ENCODE measurements around the gene TPRN. TPM values are rescaled to one million over a fixed set of nuclear protein-coding genes. Genes with fewer than 3 reads are reported as not detected.

Gene TPRN
- total and polyA plus RNA-seq, 2 donors (not counting 3 experiments of a cell fraction or from before 2014, with no cell fraction given), result 4.3 to 12.4 TPM

- dilution Hi-C loops (cut with MboI; ENCODE audit: extremely low pct_ligation_motif_present, low sequenced_read_pairs), result no loop called here
- TF ChIP-seq CTCF (IDR thresholded peaks at IDR 0.05; ENCODE audit: extremely low read depth in 1 of 2, insufficient read depth in 1 of 2, low read depth in 1 of 2, low read length in 2 of 2) (no peak), FOS (IDR thresholded peaks at IDR 0.05; ENCODE audit: borderline replicate concordance, insufficient read depth, low read length) (no peak), MAX (IDR thresholded peaks at IDR 0.05; ENCODE audit: insufficient read depth, insufficient read length) (no peak), GATA2 (IDR thresholded peaks at IDR 0.05; ENCODE audit: insufficient read depth, insufficient read length, low read depth, low read length) (no peak)
- POLR2A ChIA-PET, result no interaction called here
Observed at GRCh38 chr9:137193771-137194170, 6.8 kb downstream of the TPRN start.

GRCh38 chr9:137192859-137193258, 7.7 kb downstream of the TPRN start:
- dilution Hi-C loops (cut with MboI; ENCODE audit: extremely low pct_ligation_motif_present, low sequenced_read_pairs) (no loop called here), intact Hi-C loops (cut with micrococcal nuclease) (no loop called here)

More at GRCh38 chr9:137193771-137194170, 6.8 kb downstream of the TPRN start:
- FAIRE-seq (no peak), DNase-seq (ENCODE audit: low read depth, low spot score) (no peak)
- H4K20me1 ChIP-seq (replicated peaks; ENCODE audit: control insufficient read depth, extremely low read depth, insufficient read depth, low read length), result no peaks in the 10 kb centered on the region
- H3K9ac ChIP-seq (replicated peaks; ENCODE audit: extremely low read depth, insufficient read depth, low read length), result no peak overlapping the region
- H3K9me3 ChIP-seq (replicated peaks; ENCODE audit: control insufficient read depth, insufficient read depth, low read length), result no peaks in the 10 kb centered on the region
- peaks cover 12% of the 10 kb centered on the region for H3K79me2 ChIP-seq (ENCODE audit: control insufficient read depth, insufficient read depth, low read length)
- CTCF ChIA-PET, result interaction anchor here (2.0 kb wide), 1 partner anchor 43 kb away, joined by 6 read pairs; no protein-coding TSS in a partner anchor
- H3K27ac ChIP-seq (ENCODE audit: insufficient read depth, low read depth, low read length), result no peak overlapping the region
- H3K4me1 ChIP-seq (ENCODE audit: control insufficient read depth, extremely low read depth, insufficient read depth, low read length), result peaks cover 9% of the 10 kb centered on the region
- H3K27me3 ChIP-seq (ENCODE audit: control insufficient read depth in 2 of 2, insufficient read depth in 2 of 2, low read length in 2 of 2), result no peaks in the 10 kb centered on the region
- no peaks in the 10 kb centered on the region for H3K9me1 ChIP-seq (replicated peaks; ENCODE audit: control insufficient read depth, extremely low read depth, insufficient read depth, low read length)
- BruUV-seq (replicated peaks), result no TSS peak
- no peak overlapping the region for H3K4me3 ChIP-seq (replicated peaks in 1 of 3; ENCODE audit: insufficient read depth in 1 of 3, low read depth in 1 of 3, low read length in 3 of 3)
- H3K4me2 ChIP-seq (ENCODE audit: insufficient read depth, low read length), result no peak overlapping the region
- peaks cover 0 to 14% of the 10 kb centered on the region in 2 experiments for H3K36me3 ChIP-seq (ENCODE audit: control insufficient read depth in 2 of 2, extremely low read depth in 1 of 2, insufficient read depth in 2 of 2, low read length in 2 of 2)
- no peak overlapping the region for H2AFZ ChIP-seq (ENCODE audit: low read depth, low read length)
- intact Hi-C loops (cut with micrococcal nuclease), result no loop called here

More at GRCh38 chr9:137192859-137193258, 7.7 kb downstream of the TPRN start:
- FAIRE-seq (no peak), DNase-seq (ENCODE audit: low read depth, low spot score) (no peak)
- no peak overlapping the region for H3K27ac ChIP-seq (ENCODE audit: insufficient read depth, low read depth, low read length)
- no peaks in the 10 kb centered on the region for H3K27me3 ChIP-seq (ENCODE audit: control insufficient read depth in 2 of 2, insufficient read depth in 2 of 2, low read length in 2 of 2)
- no TSS peak for BruUV-seq (replicated peaks)
- no peaks in the 10 kb centered on the region for H3K9me1 ChIP-seq (replicated peaks; ENCODE audit: control insufficient read depth, extremely low read depth, insufficient read depth, low read length)
- ChIA-PET CTCF (interaction anchor here (1.0 kb wide), 1 partner anchor 44 kb away, joined by 4 read pairs; no protein-coding TSS in a partner anchor), POLR2A (no interaction called here)
- no peaks in the 10 kb centered on the region for H4K20me1 ChIP-seq (replicated peaks; ENCODE audit: control insufficient read depth, extremely low read depth, insufficient read depth, low read length)
- peaks cover 0 to 14% of the 10 kb centered on the region in 2 experiments for H3K36me3 ChIP-seq (ENCODE audit: control insufficient read depth in 2 of 2, extremely low read depth in 1 of 2, insufficient read depth in 2 of 2, low read length in 2 of 2)
- H3K4me1 ChIP-seq (ENCODE audit: control insufficient read depth, extremely low read depth, insufficient read depth, low read length), result peaks cover 9% of the 10 kb centered on the region
- TF ChIP-seq MAX (IDR thresholded peaks at IDR 0.05; ENCODE audit: insufficient read depth, insufficient read length) (no peak), MYC (IDR thresholded peaks at IDR 0.05; ENCODE audit: low read depth, low read length) (no peak), GATA2 (IDR thresholded peaks at IDR 0.05; ENCODE audit: insufficient read depth, insufficient read length, low read depth, low read length) (no peak), EZH2 (IDR thresholded peaks at IDR 0.05; ENCODE audit: borderline replicate concordance, low read depth, low read length, severe bottlenecking) (no peak), POLR2AphosphoS5 (IDR thresholded peaks at IDR 0.05; ENCODE audit: insufficient read depth, low read depth, low read length) (no peak), FOS (IDR thresholded peaks at IDR 0.05; ENCODE audit: borderline replicate concordance, insufficient read depth, low read length) (no peak), POLR2A (IDR thresholded peaks at IDR 0.05; ENCODE audit: low read depth, low read length) (no peak), CTCF (IDR thresholded peaks at IDR 0.05; ENCODE audit: extremely low read depth in 1 of 2, insufficient read depth in 1 of 2, low read depth in 1 of 2, low read length in 2 of 2) (no peak), JUN (IDR thresholded peaks at IDR 0.05; ENCODE audit: borderline replicate concordance, insufficient read depth, insufficient read length, low read depth) (no peak)
- no peak overlapping the region for H3K4me2 ChIP-seq (ENCODE audit: insufficient read depth, low read length)
- no peak overlapping the region for H3K9ac ChIP-seq (replicated peaks; ENCODE audit: extremely low read depth, insufficient read depth, low read length)
- no peak overlapping the region for H3K4me3 ChIP-seq (replicated peaks in 1 of 3; ENCODE audit: insufficient read depth in 1 of 3, low read depth in 1 of 3, low read length in 3 of 3)
- no peaks in the 10 kb centered on the region for H3K9me3 ChIP-seq (replicated peaks; ENCODE audit: control insufficient read depth, insufficient read depth, low read length)
- peaks cover 15% of the 10 kb centered on the region for H3K79me2 ChIP-seq (ENCODE audit: control insufficient read depth, insufficient read depth, low read length)
- H2AFZ ChIP-seq (ENCODE audit: low read depth, low read length), result no peak overlapping the region
